Measurements from ENCODE around the gene CYB5R3.
"Not testable (repeated sequence)": the region's sequence is repeated elsewhere in the genome, so short reads cannot be mapped to it uniquely, and the experiment has no call there.

- TF ChIP-seq CTCF (IDR thresholded peaks at IDR 0.05); YY1 (IDR thresholded peaks at IDR 0.05; ENCODE audit: low read depth): not testable (repeated sequence)
Observed at GRCh38 chr22:42580040-42580439, 69.2 kb downstream of the CYB5R3 start.

Measured in SK-N-SH (cell line).